HepG2 (cell line): ENCODE results near the gene S100Z. TPM values are rescaled to one million over a fixed set of nuclear protein-coding genes. Genes with fewer than 3 reads are reported as not detected.

Experiments used
- ATAC-seq: fragments of 200-7000 bp; cut with Tn5 transposase; 3 replicates; pipeline ENCODE4 v1.9.1; 2020; ENCODE audit warnings: mild to moderate bottlenecking, moderate library complexity
- BruUV-seq: library from RNA; stranded (reverse); fragments of 400-500 nt; replicated peaks from 2 replicates; lab custom pipeline; 2021; lab: Mats Ljungman, UMichigan
- CTCF ChIA-PET: fragments of 300-600 bp; formaldehyde crosslinking; extraction: SDS; loops from one replicate; lab custom pipeline; 2021; ENCODE audit warnings: low total read pairs, inconsistent platforms, low intra/inter-chr PET ratio; lab: Yijun Ruan, JAX
- POLR2A ChIA-PET: fragments of 350-600 bp; sonication (Branson Sonifier 250); formaldehyde crosslinking; loops from one replicate; lab custom pipeline; 2020; ENCODE audit warnings: antibody characterized with exemption, inconsistent platforms; lab: Yijun Ruan, JAX
- DNase-seq: peaks from one replicate; pipeline ENCODE4 v3.0.0-alpha.2; 2015; ENCODE audit warnings: low spot score
- FAIRE-seq: peaks from 3 replicates; lab custom pipeline; 2011; peaks lifted over from hg19 to GRCh38; lab: Jason Lieb, UNC
- H2AFZ ChIP-seq: one replicate; pipeline ENCODE4 v1.6.1; 2011; ENCODE audit warnings: low read length, inconsistent platforms
- H3K27ac ChIP-seq: fragments of 300-600 bp; 3 replicates; pipeline ENCODE4 v1.8.0; 2011; ENCODE audit warnings: mixed run types, mild to moderate bottlenecking, mixed read lengths, low read length, inconsistent platforms; ENCODE audit not compliant: insufficient read depth; ENCODE audit errors: extremely low read length
- H3K27me3 ChIP-seq, 2 experiments: fragments of 200-600 bp in 1 of 2; 2 replicates in 1 of 2; 3 replicates in 1 of 2; pipeline versions ENCODE4 v1.6.0 to v1.8.0; 2011; ENCODE audit warnings: low read length in 2 of 2, mild to moderate bottlenecking in 2 of 2, moderate library complexity in 2 of 2, inconsistent platforms in 1 of 2; ENCODE audit not compliant: insufficient read depth in 2 of 2, control insufficient read depth in 1 of 2
- H3K36me3 ChIP-seq, 2 experiments: fragments of 200-600 bp in 1 of 2; replicated peaks in 1 of 2; 2 replicates in 1 of 2; 3 replicates in 1 of 2; pipeline versions ENCODE4 v1.5.1 to v1.8.0; 2011; ENCODE audit warnings: low read length in 2 of 2, inconsistent platforms in 1 of 2; ENCODE audit not compliant: insufficient read depth in 2 of 2, control insufficient read depth in 1 of 2
- H3K4me1 ChIP-seq: 2 replicates; pipeline ENCODE4 v1.5.1; 2012; ENCODE audit warnings: low read length, inconsistent platforms; ENCODE audit not compliant: insufficient read depth
- H3K4me2 ChIP-seq: 2 replicates; pipeline ENCODE4 v1.6.0; 2011; ENCODE audit warnings: low read depth, low read length, inconsistent platforms
- H3K4me3 ChIP-seq, 3 experiments: fragments of 200-600 bp in 1 of 3; sonication (generic), shearing (Covaris generic) in 1 of 3; replicated peaks in 1 of 3; 2 replicates each; pipeline ENCODE4 v1.5.1; 2011 to 2016; ENCODE audit warnings: low read length in 3 of 3, inconsistent platforms in 2 of 3, low read depth in 2 of 3, mild to moderate bottlenecking in 2 of 3, control low read depth in 1 of 3, mixed read lengths in 1 of 3; ENCODE audit not compliant: insufficient read depth in 1 of 3
- H3K79me2 ChIP-seq: one replicate; pipeline ENCODE4 v1.6.1; 2011; ENCODE audit warnings: low read length, inconsistent platforms; ENCODE audit not compliant: insufficient read depth
- H3K9ac ChIP-seq: 2 replicates; pipeline ENCODE4 v1.6.0; 2011; ENCODE audit warnings: mild to moderate bottlenecking, low read depth, low read length, inconsistent platforms; ENCODE audit not compliant: insufficient read depth
- H3K9me3 ChIP-seq: 2 replicates; pipeline ENCODE4 v1.5.1; 2012; ENCODE audit warnings: mild to moderate bottlenecking, low read length
- H4K20me1 ChIP-seq: 2 replicates; pipeline ENCODE4 v1.6.0; 2011; ENCODE audit warnings: inconsistent platforms, mild to moderate bottlenecking, low read length, moderate library complexity; ENCODE audit not compliant: insufficient read depth
- AGO2 ChIP-seq: fragments of 200-400 bp; formaldehyde crosslinking; optimal IDR thresholded peaks from 2 replicates; pipeline ENCODE3; 2017; ENCODE audit warnings: mild to moderate bottlenecking, low read depth, low read length, moderate library complexity
- CAMTA2 ChIP-seq: sonication (generic); formaldehyde crosslinking; IDR thresholded peaks from 2 replicates; pipeline ENCODE4 v1.4.0; 2020; ENCODE audit warnings: mild to moderate bottlenecking, missing genetic modification reagents, borderline replicate concordance
- DDIT3 ChIP-seq: sonication (generic); formaldehyde crosslinking; IDR thresholded peaks from 2 replicates; pipeline ENCODE4 v1.4.0; 2020; ENCODE audit warnings: mild to moderate bottlenecking, missing genetic modification reagents
- FLYWCH1 ChIP-seq: sonication (generic); formaldehyde crosslinking; IDR thresholded peaks from 2 replicates; pipeline ENCODE4 v1.8.1; 2023; ENCODE audit warnings: mild to moderate bottlenecking, missing genetic modification reagents
- HIVEP1 ChIP-seq: sonication (generic); formaldehyde crosslinking; IDR thresholded peaks from 2 replicates; pipeline ENCODE4 v1.4.0; 2020; ENCODE audit warnings: mild to moderate bottlenecking, missing genetic modification reagents
- HNF1B ChIP-seq: sonication (generic); formaldehyde crosslinking; IDR thresholded peaks from 2 replicates; pipeline ENCODE4 v1.5.1; 2020; ENCODE audit warnings: mild to moderate bottlenecking, moderate library complexity, missing genetic modification reagents
- MAFF ChIP-seq: IDR thresholded peaks from 2 replicates; pipeline ENCODE4 v1.6.1; 2011; ENCODE audit warnings: low read depth, low read length, improper control_type of control experiment
- MEF2D ChIP-seq: sonication (generic); formaldehyde crosslinking; IDR thresholded peaks from 2 replicates; pipeline ENCODE4 v1.5.1; 2020; ENCODE audit warnings: mild to moderate bottlenecking, missing genetic modification reagents
- MYNN ChIP-seq: sonication (generic); formaldehyde crosslinking; IDR thresholded peaks from 2 replicates; pipeline ENCODE4 v1.4.0; 2020; ENCODE audit warnings: mild to moderate bottlenecking, low read depth, missing genetic modification reagents
- PTBP1 ChIP-seq: fragments of 200-400 bp; formaldehyde crosslinking; IDR thresholded peaks from 2 replicates; pipeline ENCODE4 v1.6.1; 2018; ENCODE audit warnings: low read length, low read depth; ENCODE audit not compliant: poor library complexity, severe bottlenecking
- RARA ChIP-seq: IDR thresholded peaks from 2 replicates; pipeline ENCODE4 v1.6.1; 2016; ENCODE audit warnings: missing genetic modification reagents, missing compliant biosample characterization
- SRF ChIP-seq: IDR thresholded peaks from 2 replicates; pipeline ENCODE4 v1.6.1; 2011; ENCODE audit warnings: mild to moderate bottlenecking, low read depth, low read length, moderate library complexity
- THAP8 ChIP-seq: sonication (generic); formaldehyde crosslinking; IDR thresholded peaks from 2 replicates; pipeline ENCODE4 v1.5.1; 2020; ENCODE audit warnings: missing genetic modification reagents, mild to moderate bottlenecking, borderline replicate concordance
- U2AF1 ChIP-seq: fragments of 200-400 bp; formaldehyde crosslinking; optimal IDR thresholded peaks from 2 replicates; pipeline ENCODE3; 2017; ENCODE audit warnings: mild to moderate bottlenecking, low read depth, low read length
- ZNF251 ChIP-seq: sonication (generic); formaldehyde crosslinking; IDR thresholded peaks from 2 replicates; pipeline ENCODE4 v1.9.0; 2021; ENCODE audit warnings: mild to moderate bottlenecking, missing genetic modification reagents
- ZNF34 ChIP-seq: sonication (generic); formaldehyde crosslinking; IDR thresholded peaks from 2 replicates; pipeline ENCODE4 v1.4.0; 2020; ENCODE audit warnings: mild to moderate bottlenecking, missing genetic modification reagents, borderline replicate concordance
- ZNF816 ChIP-seq: sonication (generic); formaldehyde crosslinking; IDR thresholded peaks from 2 replicates; pipeline ENCODE4 v1.8.0; 2022; ENCODE audit warnings: missing genetic modification reagents, mild to moderate bottlenecking, borderline replicate concordance
- WGBS: methylation state at CpG from one replicate; pipeline ENCODE4 v1.1.6; 2017; ENCODE audit warnings: low lambda C conversion rate; 5-methylcytosine and 5-hydroxymethylcytosine counted together
- in situ Hi-C: cut with HindIII; loops from 2 replicates; pipeline ENCODE4 v1.10.0; 2017; ENCODE audit warnings: low pct_unique_long_range_greater_than_20kb; ENCODE audit not compliant: extremely low pct_ligation_motif_present
- intact Hi-C: fragments of 100-400 bp; cut with micrococcal nuclease; formaldehyde crosslinking; loops from one replicate; pipeline ENCODE4 v1.10.0; 2022; ENCODE audit not compliant: unreplicated experiment
- polyA plus RNA-seq, 8 experiments: library from polyadenylated mRNA; depleted of rRNA in 3 of 8; stranded (reverse) in 7 of 8; unstranded in 1 of 8; fragments of >200 nt; fragmentation: Illumina TruSeq in 4 of 8; extraction: Trizol in 4 of 8; gene quantifications; 2 replicates each; pipeline versions ENCODE4 v1.2.1 to v1.2.3, GENCODE V29; 2011 to 2016; ENCODE audit warnings: low read depth in 4 of 8, missing spikeins in 1 of 8, mixed read lengths in 1 of 8; ENCODE audit not compliant: insufficient read depth in 1 of 8
- total RNA-seq, 5 experiments: library from RNA; depleted of rRNA; stranded (reverse); fragments of >200 nt; fragmentation: Illumina TruSeq; extraction: Trizol; gene quantifications; 2 replicates each; pipeline ENCODE4 v1.2.3, GENCODE V29; 2016; ENCODE audit warnings: low read depth in 1 of 5
- TF ChIP-seq, protein P1 (sequence below): IDR thresholded peaks from 2 replicates; pipeline ENCODE4 v1.4.0; 2020; ENCODE audit warnings: mild to moderate bottlenecking, missing genetic modification reagents

S100Z gene
- total and polyA plus RNA-seq, 2 of the 13 experiments (the other 11 are each of a cell fraction or from before 2014, with no cell fraction given), result 0.22 TPM; not detected in 1

DNA sequence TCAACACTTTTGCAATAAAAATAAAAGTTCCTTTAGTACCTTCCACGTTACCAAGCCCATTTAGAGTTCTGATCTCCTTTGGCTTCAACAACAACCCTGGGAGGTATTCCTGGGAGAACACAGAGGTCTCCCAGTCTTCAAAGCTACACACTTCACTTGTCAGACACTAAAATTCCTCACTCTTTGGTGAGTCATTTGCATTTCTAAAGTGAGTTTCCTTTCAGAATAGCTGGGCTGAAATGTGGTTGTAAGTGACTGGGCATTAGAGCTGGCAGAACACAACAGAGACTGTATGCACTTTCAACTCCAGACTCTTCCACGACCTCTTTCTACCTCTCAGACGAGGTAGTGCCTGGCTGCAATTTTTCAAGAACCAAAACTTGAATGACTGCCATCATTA lies 42.5 kb upstream of the S100Z start (continued):
- no peak for TF ChIP-seq ZNF251 (CRISPR knock-in tag)
- TF ChIP-seq, protein P1, sequence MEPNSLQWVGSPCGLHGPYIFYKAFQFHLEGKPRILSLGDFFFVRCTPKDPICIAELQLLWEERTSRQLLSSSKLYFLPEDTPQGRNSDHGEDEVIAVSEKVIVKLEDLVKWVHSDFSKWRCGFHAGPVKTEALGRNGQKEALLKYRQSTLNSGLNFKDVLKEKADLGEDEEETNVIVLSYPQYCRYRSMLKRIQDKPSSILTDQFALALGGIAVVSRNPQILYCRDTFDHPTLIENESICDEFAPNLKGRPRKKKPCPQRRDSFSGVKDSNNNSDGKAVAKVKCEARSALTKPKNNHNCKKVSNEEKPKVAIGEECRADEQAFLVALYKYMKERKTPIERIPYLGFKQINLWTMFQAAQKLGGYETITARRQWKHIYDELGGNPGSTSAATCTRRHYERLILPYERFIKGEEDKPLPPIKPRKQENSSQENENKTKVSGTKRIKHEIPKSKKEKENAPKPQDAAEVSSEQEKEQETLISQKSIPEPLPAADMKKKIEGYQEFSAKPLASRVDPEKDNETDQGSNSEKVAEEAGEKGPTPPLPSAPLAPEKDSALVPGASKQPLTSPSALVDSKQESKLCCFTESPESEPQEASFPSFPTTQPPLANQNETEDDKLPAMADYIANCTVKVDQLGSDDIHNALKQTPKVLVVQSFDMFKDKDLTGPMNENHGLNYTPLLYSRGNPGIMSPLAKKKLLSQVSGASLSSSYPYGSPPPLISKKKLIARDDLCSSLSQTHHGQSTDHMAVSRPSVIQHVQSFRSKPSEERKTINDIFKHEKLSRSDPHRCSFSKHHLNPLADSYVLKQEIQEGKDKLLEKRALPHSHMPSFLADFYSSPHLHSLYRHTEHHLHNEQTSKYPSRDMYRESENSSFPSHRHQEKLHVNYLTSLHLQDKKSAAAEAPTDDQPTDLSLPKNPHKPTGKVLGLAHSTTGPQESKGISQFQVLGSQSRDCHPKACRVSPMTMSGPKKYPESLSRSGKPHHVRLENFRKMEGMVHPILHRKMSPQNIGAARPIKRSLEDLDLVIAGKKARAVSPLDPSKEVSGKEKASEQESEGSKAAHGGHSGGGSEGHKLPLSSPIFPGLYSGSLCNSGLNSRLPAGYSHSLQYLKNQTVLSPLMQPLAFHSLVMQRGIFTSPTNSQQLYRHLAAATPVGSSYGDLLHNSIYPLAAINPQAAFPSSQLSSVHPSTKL (CRISPR knock-in tag), result no peak
- no peak for TF ChIP-seq PTBP1
- no peak for TF ChIP-seq AGO2

GRCh38 chr5:76808141-76808691 lies 41.6 kb upstream of the S100Z start:
- POLR2A ChIA-PET, result interaction anchor here (3.3 to 4.6 kb wide), 2 partner anchors 11 to 17 kb away, joined by 44 to 48 read pairs; partner anchors contain the start of gene F2RL1
- H3K27ac ChIP-seq, result no peak overlapping the region

More at GRCh38 chr5:76808141-76808691, 41.6 kb upstream of the S100Z start:
- ATAC-seq (no peak), FAIRE-seq (no peak), DNase-seq (no peak)
- H4K20me1 ChIP-seq, result no peaks in the 10 kb centered on the region
- H3K9ac ChIP-seq, result no peak overlapping the region
- H3K4me1 ChIP-seq, result peaks cover 29% of the 10 kb centered on the region
- H3K36me3 ChIP-seq, result no peaks in the 10 kb centered on the region
- CTCF ChIA-PET, result no interaction called here
- BruUV-seq, result no TSS peak
- no peaks in the 10 kb centered on the region for H3K9me3 ChIP-seq
- intact Hi-C loops, result no loop called here
- H3K4me2 ChIP-seq, result no peak overlapping the region
- peaks cover 2 to 4% of the 10 kb centered on the region in 2 experiments; a peak in 1 of 5 replicates for H3K27me3 ChIP-seq
- H3K79me2 ChIP-seq, result no peaks in the 10 kb centered on the region
- no peak overlapping the region for H3K4me3 ChIP-seq
- 43% methylated on average over 4 of the region's 5 CpGs for WGBS
- no peak overlapping the region for H2AFZ ChIP-seq
- TF ChIP-seq U2AF1 (no peak), ZNF816 (CRISPR knock-in tag) (no peak), THAP8 (no peak), RARA (CRISPR knock-in tag) (no peak), DDIT3 (CRISPR knock-in tag) (no peak), SRF (no peak), MYNN (no peak), HNF1B (CRISPR knock-in tag) (no peak), CAMTA2 (CRISPR knock-in tag) (no peak), FLYWCH1 (CRISPR knock-in tag) (no peak), MAFF (no peak), HIVEP1 (CRISPR knock-in tag) (no peak), ZNF34 (CRISPR knock-in tag) (no peak), MEF2D (CRISPR knock-in tag) (no peak)
- TF ChIP-seq, all 625 proteins: peak for 0
- in situ Hi-C loops, result no loop called here
